HG02588 (cell line): Measurements from ENCODE around the gene SPOP.
"Not testable (repeated sequence)": the region's sequence is repeated elsewhere in the genome, so short reads cannot be mapped to it uniquely, and the experiment has no call there.

ENCODE experiments used
- ATAC-seq: cut with Tn5 transposase; IDR thresholded peaks from one replicate; pipeline ENCODE4 v1.9.1; 2021; ENCODE audit warnings: mild to moderate bottlenecking, moderate library complexity; ENCODE audit not compliant: unreplicated experiment

SPOP gene

DNA sequence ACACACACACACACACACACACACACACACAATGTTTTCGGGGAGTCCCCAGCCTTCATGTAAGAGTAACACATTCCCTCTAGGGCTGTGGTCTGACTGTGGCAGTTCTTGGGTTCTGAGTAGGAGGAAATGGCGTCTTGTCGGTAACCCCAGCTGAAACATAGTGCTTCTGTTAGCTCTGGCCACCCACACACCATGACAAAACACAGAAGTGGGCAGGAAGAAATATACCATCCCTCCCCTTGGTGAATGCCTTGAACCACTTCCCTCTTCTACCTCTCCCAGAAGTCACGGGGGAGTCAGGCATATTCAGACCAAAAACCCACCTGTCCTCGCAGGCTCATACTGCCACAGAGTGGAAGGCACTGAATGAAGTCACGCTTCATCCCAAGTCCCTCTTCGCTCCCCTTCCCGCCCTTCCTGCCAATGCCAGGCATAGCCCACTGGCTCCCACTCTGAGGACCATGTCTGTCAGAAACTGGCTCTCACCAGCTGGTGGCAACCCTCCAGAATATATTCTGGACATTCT, 18.4 kb upstream of the SPOP start:
- ATAC-seq: peak; percentile 60

DNA sequence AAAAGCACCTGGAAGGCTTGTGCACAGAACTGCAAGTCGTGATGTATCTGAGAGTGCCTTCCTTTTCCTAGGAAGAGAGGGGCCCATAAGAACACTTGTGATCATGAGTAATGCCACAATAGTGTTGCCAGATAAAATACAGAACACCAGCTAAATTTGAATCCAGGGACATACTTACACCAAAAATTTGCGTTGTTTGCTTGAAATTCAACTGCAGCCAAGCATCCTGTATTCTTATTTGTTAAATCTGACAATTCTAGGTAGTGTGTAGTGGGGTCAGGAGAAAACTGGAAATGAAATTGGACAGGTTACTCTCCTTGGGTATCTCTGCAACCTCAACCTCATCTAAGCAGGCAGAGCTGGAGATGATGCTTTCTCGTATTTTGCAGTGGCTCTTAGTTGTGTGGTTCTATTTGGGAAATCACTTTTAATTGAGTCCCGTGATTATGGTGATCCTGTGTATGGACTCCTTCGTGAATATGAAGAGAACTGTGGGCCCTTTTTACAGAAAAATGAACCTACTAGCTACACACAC, 17.9 kb upstream of the SPOP start:
- no peak for ATAC-seq

DNA sequence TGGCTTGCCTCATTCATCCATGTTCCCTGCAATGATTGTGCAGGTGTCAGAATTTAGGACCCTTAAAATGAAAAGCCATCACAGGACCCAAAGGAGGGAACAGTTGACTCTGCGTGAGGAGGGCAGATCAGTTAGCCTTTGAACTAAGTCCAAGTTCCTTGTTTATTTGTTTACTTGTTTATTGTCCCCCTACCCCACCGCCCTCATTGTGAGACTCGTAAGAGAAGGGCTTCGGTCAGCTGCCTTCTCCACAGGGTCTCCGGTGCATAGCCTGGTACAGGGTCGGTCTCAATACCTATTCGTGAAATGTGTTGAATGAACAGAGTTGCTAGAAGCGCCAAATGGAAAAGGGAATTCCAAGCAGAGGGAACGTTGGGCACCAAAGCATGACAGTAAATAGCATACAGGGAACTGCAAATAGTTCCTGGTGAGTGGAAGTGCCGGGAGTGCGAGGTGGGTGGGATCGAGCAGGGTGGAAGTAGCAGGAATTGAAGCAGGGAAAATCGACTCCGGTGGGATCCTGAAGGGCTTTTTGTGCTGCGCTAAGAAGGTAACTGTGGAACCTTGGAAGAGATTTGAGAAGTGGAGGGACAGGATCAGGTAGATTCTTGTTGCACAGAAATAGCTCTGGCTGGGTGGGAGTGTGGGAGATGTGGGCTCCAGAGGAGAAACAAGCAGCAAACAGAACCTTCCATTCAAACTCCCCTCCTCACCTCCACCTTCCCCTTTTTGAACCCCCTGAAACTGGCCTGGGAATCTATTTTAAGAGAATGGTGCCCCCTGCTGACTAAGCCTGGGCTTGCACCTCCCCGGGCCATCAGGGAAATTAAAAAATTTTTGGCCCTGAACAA, 17.2 kb upstream of the SPOP start:
- no peak for ATAC-seq

DNA sequence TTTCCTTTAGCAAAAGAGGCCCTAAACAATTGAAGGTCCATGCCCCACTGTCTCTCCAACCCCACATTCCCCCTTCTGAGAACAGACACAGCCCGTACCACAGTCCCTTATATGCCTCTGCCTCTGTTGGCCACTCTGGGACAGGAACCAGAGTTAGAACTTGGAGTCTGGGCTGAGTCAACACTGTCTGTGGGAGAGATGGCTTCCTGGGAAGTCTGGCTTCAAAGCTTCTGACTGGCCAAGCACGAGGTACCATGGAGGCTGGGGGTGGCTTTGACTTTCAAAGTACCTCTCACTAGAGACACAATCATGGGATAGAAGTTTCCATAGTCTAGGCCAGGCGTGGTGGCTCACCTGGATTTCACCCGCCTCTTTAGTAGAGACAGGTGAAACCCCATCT, 14.9 kb upstream of the SPOP start:
- no peak for ATAC-seq

DNA sequence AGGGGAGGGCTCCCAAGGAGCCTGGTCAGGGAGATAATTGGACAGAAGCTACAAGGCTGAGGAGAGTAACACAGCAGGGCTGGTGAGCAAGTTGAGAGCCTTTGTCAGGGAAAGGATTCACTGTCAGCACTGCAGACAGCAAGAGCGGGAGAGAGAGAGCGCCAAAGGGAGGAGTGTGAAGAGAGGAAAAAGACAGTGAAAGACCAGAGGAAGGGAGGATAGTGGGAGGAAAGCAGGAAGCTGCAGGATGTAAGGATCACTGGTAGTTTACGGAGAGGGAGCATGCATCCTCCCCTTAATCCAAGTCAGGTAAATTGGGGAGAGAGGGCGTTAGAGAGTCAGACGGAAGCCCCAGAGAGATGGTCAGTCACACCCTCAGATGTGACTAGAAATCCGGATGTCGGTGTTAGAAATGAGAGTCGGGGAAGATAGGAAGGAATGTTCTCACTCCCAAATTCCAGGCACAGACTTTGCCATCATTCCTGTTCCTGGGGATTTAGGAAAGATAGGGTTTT, 13.8 kb upstream of the SPOP start:
- no peak for ATAC-seq

DNA sequence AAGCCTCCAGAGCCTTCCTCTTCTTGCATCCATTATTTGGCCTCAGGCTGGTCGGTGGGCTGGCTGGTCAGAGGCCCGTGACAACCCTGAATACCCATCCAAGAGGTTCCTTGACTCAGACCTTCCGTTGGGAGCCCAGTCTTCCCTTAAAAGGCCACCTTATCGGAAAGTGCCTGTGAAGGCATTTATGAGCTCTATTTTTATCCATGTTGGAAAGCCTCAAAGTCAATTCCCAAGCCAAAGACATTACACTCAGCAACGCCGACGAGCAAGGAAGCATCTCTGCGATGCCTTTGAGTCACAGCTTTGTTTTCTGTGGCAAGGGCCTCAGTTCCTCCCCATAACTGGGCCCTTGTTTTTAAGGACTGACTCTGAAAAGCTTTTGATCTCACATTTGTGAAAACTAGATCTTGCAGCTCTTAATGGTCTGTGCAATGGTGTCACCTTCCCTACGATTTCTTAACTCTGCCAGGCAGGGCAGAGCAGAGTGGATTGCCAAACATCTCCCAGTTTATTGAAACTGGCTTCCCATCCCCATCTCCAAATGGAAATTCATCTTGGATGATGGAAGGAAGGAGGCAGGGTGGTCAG, 13.3 kb upstream of the SPOP start:
- no peak for ATAC-seq

DNA sequence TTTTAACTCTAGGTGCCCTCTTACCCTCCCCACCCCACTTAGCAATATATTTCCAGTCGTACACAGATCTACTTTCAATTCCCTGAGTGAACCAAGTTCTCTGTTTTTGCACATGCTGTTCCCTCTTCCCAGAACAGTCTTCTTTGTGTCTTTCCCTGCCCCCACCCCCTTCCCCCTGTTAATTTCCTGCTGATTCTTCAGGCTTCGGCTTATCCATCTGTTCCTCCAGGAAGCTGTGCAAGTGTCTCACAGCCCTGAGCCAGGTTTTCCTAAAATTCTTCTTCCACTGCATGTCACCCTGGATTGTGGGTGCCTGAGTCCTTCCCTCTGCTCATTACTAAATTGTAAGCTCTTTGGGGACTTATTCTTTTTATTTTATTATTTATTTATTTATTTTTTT, 12.4 kb upstream of the SPOP start:
- no peak for ATAC-seq

DNA sequence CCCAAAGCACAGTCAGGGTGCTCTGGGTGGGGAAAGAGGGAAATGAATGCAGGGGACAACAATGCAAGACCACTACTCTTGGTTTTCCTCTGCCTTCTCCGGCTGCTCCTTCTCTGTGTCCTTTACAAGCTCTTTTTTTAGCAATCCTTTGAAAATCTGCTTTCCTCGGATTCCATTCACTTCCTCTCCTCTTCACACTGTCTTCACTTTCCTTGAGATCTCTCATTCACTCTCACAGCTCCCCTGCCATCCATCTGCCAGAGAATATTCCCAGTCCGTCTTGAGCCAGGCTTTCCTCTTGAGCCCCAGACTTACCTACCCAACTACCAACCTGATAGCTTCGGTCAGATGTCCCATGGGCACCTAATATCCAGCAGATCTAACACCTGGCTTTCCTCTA, 11.0 kb upstream of the SPOP start:
- no peak for ATAC-seq

DNA sequence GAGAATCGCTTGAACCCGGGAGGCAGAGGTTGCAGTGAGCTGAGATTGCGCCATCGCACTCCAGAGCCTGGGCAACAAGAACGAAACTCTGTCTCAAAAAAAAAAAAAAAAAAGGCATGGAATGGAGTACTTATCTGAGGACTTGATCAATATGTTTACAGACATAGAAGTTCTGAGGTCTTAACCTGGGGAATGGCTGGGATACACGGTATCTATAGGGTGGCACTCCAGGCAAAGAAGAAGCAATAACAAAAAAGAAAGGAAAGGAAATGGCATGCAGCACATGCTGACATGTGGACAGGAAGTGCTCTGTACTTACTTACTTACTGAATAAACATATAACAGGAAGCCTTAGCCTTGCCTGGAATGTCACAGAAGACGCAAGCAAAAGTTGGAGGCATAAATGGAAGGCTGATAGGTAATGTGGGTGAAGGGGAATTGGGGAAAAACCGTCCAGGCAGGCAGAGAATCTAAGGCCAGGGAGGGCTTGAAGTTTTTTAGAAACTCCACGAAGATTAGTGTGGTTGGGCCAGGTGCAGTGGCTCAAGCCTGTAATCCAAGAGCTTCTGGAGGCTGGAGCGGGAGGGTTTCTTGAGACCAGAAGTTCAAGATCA, 10.1 kb upstream of the SPOP start:
- ATAC-seq: no peak

DNA sequence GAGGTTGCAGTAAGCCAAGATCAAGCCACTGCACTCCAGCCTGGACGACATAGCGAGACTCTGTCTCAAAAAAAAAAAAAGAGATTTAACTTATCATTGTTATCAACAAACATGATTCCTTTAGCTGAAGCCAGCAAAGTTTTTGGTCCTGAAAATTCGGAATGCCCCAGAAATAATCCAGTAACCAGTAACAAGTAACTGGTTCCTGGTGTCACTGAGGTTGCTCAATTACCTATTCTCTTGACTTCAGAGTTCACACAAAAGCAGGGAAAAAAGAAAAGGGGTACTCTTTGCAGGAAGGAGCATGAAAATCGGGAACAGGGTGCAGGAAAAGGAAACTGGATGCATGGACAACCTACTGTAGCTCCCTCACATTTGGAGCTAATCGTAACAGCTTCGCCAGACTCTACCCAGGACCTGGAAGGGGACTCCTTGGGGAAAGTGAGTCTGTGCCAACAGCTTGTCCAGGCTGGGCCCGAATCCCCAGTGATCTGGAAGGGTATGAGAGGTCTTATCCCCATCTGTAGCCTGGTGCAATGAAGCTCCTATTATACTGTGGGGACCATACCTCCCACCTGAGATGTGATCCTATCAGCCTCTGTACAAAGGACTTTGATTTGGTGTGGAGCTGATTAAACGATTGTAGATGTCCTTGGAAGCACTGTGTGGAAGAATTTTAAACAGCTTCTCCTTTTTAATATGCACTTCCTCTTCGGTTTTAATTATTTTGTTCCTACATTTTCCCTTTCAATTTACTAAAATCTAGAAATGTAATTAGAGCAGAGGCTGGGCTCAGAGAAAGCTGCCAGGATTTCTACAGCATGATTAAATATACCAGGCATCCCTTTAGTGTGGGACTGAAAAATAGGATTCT, 3.4 kb upstream of the SPOP start:
- no peak for ATAC-seq

DNA sequence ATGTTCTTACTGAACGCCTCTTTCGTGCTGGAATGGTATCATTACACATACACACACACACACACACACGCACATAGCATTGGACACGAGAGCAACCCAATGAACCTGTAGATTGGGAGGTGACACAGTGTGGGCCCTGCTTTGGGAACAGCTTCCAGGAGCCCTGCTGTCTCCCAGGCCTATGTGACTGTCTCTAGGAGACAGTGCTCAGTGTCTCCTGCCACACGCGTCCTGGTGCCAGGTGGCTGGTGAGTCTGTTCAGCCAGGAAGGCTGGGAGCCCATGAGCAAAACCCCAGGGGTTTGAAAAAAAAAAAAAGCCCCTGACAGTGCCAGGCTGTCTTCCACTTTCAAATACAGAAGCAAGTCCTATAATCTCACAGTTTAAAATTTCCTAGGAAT, 2.4 kb upstream of the SPOP start:
- no peak for ATAC-seq

DNA sequence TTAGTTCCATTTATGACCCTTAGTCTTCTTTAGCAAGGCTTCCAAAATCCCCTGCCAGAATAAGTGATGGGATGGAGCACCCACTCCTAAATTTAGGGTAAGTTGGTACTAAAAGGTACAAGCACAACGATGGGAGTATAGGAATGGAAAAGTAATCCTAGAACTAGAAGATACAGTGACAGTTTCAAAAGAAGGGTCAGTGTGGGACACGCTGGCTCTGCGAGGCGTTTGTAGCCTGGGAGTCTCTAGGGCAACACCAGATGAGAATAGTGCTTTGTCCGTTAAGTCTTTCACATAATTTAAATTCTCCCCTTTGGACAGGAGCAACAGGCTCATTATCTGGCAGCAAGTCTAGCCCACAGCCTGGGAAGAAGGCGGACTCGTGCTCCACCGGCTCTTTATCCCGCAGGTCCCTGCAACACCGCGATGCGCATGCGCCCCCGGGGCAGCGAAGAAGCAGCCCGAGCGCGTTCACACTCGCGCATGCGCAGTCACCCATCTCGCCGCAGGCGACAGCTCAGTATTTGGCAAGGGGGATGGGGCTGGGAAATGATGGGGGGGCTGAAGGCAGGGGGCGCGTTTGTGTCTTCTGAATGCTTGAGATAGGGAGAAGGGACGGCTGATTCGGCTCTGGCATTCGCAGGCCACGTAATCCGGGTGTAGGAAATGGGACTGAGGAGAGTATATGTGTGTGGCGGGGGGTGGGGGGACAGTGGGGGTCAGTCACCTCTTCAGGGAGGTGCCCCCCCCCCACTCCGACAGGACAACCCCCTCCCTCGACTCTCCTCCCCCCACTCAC, 564 bp downstream of the SPOP start:
- ATAC-seq: peak; percentile 56

DNA sequence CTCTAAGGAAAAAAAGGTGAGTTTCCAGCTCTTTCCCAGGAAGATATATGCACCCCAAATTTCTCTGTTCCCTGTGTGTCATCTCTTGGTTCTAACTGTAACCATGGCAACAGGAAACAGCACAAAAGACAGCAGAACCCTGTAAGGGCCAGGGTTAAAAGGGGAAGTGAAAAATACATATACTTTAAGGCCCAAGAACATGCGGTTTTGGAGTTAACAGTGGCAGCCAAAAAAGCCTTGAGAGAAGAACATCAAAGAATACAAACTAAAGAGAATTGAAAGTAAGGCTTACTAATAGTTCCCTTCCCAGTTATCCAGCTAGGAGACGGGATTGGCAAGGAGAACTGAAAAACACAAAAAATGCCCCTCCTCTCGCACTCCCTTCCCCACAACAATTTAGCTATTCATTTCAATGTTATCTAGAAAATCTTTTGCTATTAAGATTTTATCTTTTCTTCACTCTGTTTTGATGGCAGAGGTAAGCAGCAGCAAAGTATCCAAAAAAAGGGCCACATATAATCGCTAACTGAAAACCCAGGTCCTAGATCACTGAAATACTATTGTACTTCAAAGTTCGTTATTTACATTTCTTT, 1.5 kb downstream of the SPOP start:
- ATAC-seq: peak; percentile 56

DNA sequence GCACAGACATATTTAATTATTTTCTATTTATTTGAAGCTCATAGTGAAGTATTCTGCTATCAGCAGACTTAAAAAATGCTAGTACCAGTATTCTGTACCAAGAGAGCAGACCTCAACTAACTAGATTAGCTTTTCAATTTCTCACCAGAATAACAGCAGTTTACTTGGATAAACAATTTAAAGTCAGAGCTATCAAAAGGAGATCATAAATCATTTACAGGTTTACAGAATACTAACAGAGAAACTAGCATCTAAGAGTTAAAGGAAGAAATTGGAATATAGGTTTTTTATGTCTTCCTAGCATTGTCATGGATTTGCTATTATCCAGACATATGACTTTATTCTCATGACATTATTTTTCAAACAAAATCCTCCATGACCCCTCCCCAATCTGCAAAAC, 3.4 kb downstream of the SPOP start:
- ATAC-seq: no peak

DNA sequence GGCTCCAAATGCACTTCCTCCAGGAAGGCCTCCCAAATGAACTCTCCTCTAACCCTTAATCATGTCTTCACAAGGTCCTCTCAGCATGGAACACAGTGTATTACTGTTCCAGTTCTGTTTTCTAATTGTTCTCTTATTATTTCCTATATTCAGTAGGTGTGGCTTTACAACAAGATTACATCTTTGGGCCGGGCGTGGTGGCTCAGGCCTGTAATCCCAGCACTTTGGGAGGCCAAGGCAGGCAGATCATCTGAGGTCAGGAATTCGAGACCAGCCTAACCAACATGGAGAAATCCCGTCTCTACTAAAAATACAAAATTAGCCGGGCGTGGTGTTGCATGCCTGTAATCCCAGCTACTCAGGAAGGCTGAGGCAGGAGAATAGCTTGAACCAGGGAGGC, 4.2 kb downstream of the SPOP start:
- ATAC-seq: not testable (repeated sequence)

DNA sequence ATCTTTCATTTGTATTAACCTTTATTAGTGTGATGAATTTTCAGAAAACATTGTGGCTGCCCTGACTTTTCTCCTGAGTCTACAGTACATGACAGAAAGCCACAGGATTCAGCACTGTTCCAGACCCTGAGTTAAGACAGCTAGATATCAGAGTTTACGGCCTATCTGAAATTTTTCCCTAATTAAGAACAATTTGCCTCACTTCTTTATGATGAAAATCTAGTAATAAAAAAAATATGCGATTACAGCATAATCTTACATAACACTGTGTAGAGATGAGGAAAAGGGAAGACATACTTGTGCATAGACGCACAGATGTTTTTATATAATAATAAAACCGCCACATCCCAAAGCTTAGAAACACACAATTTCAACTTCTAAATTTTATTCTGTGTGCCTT, 7.3 kb downstream of the SPOP start:
- no peak for ATAC-seq

DNA sequence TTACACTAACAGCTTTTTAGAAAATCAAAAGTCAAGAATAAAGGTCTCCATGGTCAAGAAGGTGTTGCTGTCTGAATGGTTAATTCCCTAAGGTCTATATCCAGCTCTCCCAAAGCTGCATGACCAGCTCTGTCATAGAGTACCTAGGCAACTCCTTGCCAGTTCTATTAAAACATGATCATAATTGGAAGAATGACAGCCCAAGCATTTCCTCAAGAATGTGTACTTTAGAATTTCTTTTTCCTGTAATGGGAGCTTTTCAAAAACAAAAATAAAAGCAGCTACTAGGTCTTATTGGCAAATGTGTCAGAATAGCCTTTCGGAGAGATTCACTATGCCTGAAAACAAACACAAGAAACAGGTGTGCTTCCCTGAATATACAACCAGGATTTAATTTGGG, 7.9 kb downstream of the SPOP start:
- no peak for ATAC-seq

DNA sequence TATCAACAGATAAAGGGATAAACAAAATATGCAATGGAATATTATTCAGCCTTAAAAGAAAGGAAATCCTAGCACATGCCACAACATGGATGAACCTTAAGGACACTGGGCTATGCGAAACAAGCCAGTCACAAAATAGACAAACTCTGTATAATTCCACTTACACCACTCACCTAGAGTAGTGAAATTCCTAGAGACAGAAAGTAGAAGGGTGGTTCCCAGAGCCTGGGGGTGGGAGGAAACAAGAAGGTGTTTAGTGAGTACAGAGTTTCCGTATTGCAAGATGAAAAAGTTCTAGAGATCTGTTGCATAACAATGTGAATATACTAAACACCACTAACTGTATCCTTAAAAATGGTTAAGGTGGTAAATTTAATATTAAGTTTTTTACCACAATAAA, 10.0 kb downstream of the SPOP start:
- no peak for ATAC-seq

DNA sequence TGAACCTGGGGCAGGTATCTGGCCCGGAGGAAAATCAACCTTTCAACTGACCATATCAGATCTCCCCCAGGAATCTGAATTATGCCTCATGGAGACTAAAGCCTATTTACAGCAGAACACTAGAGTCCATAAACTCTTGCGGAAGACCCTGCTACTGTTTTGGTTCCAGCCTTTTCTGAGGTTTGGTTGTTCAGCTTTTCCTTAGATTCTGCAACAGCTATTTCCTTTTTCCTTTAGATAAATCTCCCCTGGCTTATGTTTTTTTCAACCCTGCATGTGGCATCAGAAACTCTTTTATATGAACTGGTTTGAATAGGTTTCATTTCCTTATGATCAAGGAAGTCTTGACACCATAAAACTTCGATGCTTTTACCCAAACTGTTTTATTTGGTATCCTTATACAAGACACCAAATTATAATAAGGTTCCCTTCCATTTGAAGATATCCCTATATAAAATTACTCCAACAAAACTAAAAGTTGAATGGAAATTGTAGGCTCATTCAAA, 13.1 kb downstream of the SPOP start:
- ATAC-seq: no peak
